Endodermal cell (in vitro differentiated cells): ENCODE results near the gene RSRC1. TPM values are rescaled to one million over a fixed set of nuclear protein-coding genes. Genes with fewer than 3 reads are reported as not detected.
A peak's percentile ranks its signal among the peaks of the same experiment; 100 is the strongest.

Experiments
- DNase-seq: peaks from one replicate; pipeline ENCODE4 v3.0.0-alpha.2; 2017
- H3K27ac ChIP-seq: 2 replicates; pipeline ENCODE4 v1.5.1; 2013; ENCODE audit warnings: mild to moderate bottlenecking, low read depth, low read length, moderate library complexity
- H3K27me3 ChIP-seq: 2 replicates; pipeline ENCODE4 v1.6.1; 2013; ENCODE audit warnings: mild to moderate bottlenecking, low read length, moderate library complexity; ENCODE audit not compliant: insufficient read depth, control insufficient read depth, poor library complexity, severe bottlenecking
- H3K36me3 ChIP-seq: 2 replicates; pipeline ENCODE4 v1.7.0; 2013; ENCODE audit warnings: mild to moderate bottlenecking, low read length, moderate library complexity; ENCODE audit not compliant: control insufficient read depth, insufficient read depth
- H3K4me1 ChIP-seq: one replicate; pipeline ENCODE4 v1.7.0; 2013; ENCODE audit warnings: low read length; ENCODE audit not compliant: control insufficient read depth, insufficient read depth
- H3K4me3 ChIP-seq: 2 replicates; pipeline ENCODE4 v1.5.1; 2013; ENCODE audit warnings: mild to moderate bottlenecking, low read length, moderate library complexity
- H3K9ac ChIP-seq: 2 replicates; pipeline ENCODE4 v1.6.1; 2013; ENCODE audit warnings: mild to moderate bottlenecking, low read length, moderate library complexity; ENCODE audit not compliant: poor library complexity, severe bottlenecking; ENCODE audit errors: extremely low read depth
- H3K9me3 ChIP-seq: 2 replicates; pipeline ENCODE4 v1.6.1; 2013; ENCODE audit warnings: mild to moderate bottlenecking, low read length, moderate library complexity; ENCODE audit not compliant: control insufficient read depth
- H3K27ac Mint-ChIP-seq: 2 replicates; pipeline ENCODE4 v1.8.0; 2020; ENCODE audit warnings: mixed read lengths
- H3K27me3 Mint-ChIP-seq: 2 replicates; pipeline ENCODE4 v1.8.0; 2021; ENCODE audit warnings: mild to moderate bottlenecking, mixed read lengths; ENCODE audit not compliant: insufficient read depth
- H3K36me3 Mint-ChIP-seq: 2 replicates; pipeline ENCODE4 v1.8.0; 2020; ENCODE audit warnings: low read depth, mixed read lengths
- H3K4me1 Mint-ChIP-seq: 2 replicates; pipeline ENCODE4 v1.8.0; 2020; ENCODE audit warnings: mixed read lengths
- H3K4me3 Mint-ChIP-seq: 2 replicates; pipeline ENCODE4 v1.8.0; 2020; ENCODE audit warnings: mild to moderate bottlenecking, moderate library complexity, mixed read lengths
- H3K9me3 Mint-ChIP-seq: 2 replicates; pipeline ENCODE4 v1.8.0; 2020; ENCODE audit warnings: mild to moderate bottlenecking, mixed read lengths
- CTCF ChIP-seq: fragments of 200-600 bp; sonication (generic); conservative IDR thresholded peaks from 2 replicates; pipeline ENCODE4 v1.5.0; 2021; ENCODE audit warnings: antibody characterized with exemption, mild to moderate bottlenecking
- WGBS, 2 experiments: methylation state at CpG; one replicate each; pipeline versions ENCODE4 v1.1.5 to v1.1.7; 2013; ENCODE audit warnings: missing lambda C conversion rate in 2 of 2, mixed read lengths in 1 of 2; ENCODE audit not compliant: insufficient coverage in 1 of 2, insufficient read length in 1 of 2; 5-methylcytosine and 5-hydroxymethylcytosine counted together
- total RNA-seq, 2 donors: library from RNA; stranded (reverse); fragmentation: NEBNext Ultra II Directional in 1 of 2; extraction: Animal tissue kit (Norgen Biotek cat#: 25700) in 1 of 2; gene quantifications; 2 replicates in 1 of 2; 3 replicates in 1 of 2; pipeline ENCODE4 v1.2.1, GENCODE V29; 2021

RSRC1 gene
- total RNA-seq, 2 donors from 2014 or later, result 45.3 to 52.1 TPM

DNA sequence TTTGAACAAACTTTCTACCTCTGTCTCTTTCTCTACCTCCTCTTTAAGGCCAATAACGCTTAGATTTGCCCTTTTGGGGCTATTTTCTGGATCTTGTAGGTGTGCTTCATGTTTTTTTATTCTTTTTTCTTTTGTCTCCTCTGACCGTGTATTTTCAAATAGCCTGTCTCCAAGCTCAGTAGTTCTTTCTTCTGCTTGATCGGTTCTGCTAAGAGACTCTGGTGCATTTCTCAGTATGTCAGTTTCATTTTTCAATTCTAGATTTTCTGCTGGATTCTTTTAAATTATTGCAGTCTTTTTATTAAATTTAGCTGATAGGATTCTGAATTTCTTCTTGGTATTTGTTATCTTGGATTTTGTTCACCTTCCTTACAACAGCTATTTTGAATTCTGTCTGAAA lies 148.7 kb downstream of the RSRC1 start:
- no peaks in the 10 kb centered on the region for H3K27me3 Mint-ChIP-seq
- H3K4me1 Mint-ChIP-seq, result no peaks in the 10 kb centered on the region

GRCh38 chr3:158260392-158260791 lies 150.5 kb downstream of the RSRC1 start:
- Histone ChIP-seq H3K4me1 (no peaks in the 10 kb centered on the region), H3K4me3 (no peak overlapping the region), H3K9ac (no peak overlapping the region), H3K9me3 (peaks cover 11% of the 10 kb centered on the region), H3K36me3 (no peaks in the 10 kb centered on the region), H3K27ac (no peak overlapping the region), H3K27me3 (no peaks in the 10 kb centered on the region)
- TF ChIP-seq CTCF, result no peak
- WGBS, 2 experiments, result 89 to 91% methylated on average over 3 to 4 of the region's 4 CpGs
- Mint-ChIP-seq H3K27me3 (no peaks in the 10 kb centered on the region), H3K27ac (no peak overlapping the region), H3K4me1 (no peaks in the 10 kb centered on the region), H3K4me3 (no peak overlapping the region), H3K9me3 (peaks cover 3% of the 10 kb centered on the region), H3K36me3 (peaks cover 8% of the 10 kb centered on the region)
- DNase-seq, result no peak

More for the DNA sequence above, 148.7 kb downstream of the RSRC1 start:
- Histone ChIP-seq H3K4me1 (no peaks in the 10 kb centered on the region), H3K36me3 (no peaks in the 10 kb centered on the region), H3K4me3 (no peak overlapping the region), H3K9ac (no peak overlapping the region), H3K9me3 (peaks cover 10% of the 10 kb centered on the region), H3K27ac (no peak overlapping the region), H3K27me3 (no peaks in the 10 kb centered on the region)
- 72 to 77% methylated on average over 2 to 3 of the region's 3 CpGs for WGBS, 2 experiments
- no peak overlapping the region for H3K4me3 Mint-ChIP-seq
- peaks cover 18% of the 10 kb centered on the region for H3K9me3 Mint-ChIP-seq
- H3K36me3 Mint-ChIP-seq, result peaks cover 18% of the 10 kb centered on the region
- no peak for DNase-seq
- no peak overlapping the region for H3K27ac Mint-ChIP-seq
- no peak for TF ChIP-seq CTCF

DNA sequence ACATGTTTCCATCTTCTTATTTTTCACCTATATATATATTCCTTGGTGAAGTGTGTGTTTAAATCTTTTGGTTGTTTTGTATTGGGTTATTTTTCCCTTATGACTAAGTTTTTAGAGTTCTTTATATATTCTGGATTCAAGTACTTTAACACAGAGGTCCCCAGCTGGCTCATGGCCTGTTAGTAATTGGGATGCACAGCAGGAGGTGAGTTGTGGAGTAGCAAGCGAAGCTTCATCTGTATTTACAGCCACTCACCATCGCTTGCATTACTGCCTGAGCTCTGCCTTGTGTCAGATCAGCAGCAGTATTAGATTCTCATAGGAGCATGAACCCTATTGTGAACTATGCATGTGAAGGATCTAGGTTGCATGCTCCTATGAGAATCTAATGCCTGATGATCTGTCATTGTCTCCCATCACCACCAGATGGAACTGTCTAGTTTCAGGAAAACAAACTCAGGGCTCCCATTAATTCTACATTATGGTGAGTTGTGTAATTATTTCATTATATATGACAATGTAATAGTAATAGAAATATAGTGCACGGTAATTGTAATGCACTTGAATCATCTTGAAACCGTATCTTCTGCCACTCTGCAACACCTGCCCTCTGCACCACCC lies 151.6 kb downstream of the RSRC1 start:
- H3K4me1 Mint-ChIP-seq, result no peaks in the 10 kb centered on the region
- H3K36me3 Mint-ChIP-seq, result peaks cover 3% of the 10 kb centered on the region
- H3K4me3 Mint-ChIP-seq, result no peak overlapping the region
- no peak overlapping the region for H3K27ac ChIP-seq
- no peak overlapping the region for H3K4me3 ChIP-seq
- WGBS, 2 experiments, result 91 to 100% methylated on average over 1 to 4 of the region's 4 CpGs
- H3K27me3 ChIP-seq, result no peaks in the 10 kb centered on the region
- H3K36me3 ChIP-seq, result no peaks in the 10 kb centered on the region
- DNase-seq, result no peak
- no peaks in the 10 kb centered on the region for H3K27me3 Mint-ChIP-seq
- H3K27ac Mint-ChIP-seq, result no peak overlapping the region
- peak; percentile 35 for TF ChIP-seq CTCF
- H3K9me3 ChIP-seq, result peaks cover 16% of the 10 kb centered on the region
- no peak overlapping the region for H3K9ac ChIP-seq
- peaks cover 9% of the 10 kb centered on the region for H3K9me3 Mint-ChIP-seq
- H3K4me1 ChIP-seq, result no peaks in the 10 kb centered on the region
